Gastrocnemius medialis (tissue), 4 donors: Measurements from ENCODE around the gene CREB1. TPM values are rescaled to one million over a fixed set of nuclear protein-coding genes. Genes with fewer than 3 reads are reported as not detected.

Experiments used
- ATAC-seq, 2 donors: fragments of 150-250 bp; one replicate each; pipeline ENCODE4 v1.9.1; 2016
- DNase-seq, 2 donors: peaks; one replicate each; pipeline ENCODE4 v3.0.0-alpha.2; 2019
- H3K27ac ChIP-seq, 4 donors: fragments of 200-600 bp; sonication (generic); 1 replicate in 1 of 4; 2 replicates in 3 of 4; pipeline ENCODE4 v1.5.1; 2016 to 2018; ENCODE audit warnings: mild to moderate bottlenecking in 2 of 4, moderate library complexity in 1 of 4
- H3K27me3 ChIP-seq, 3 donors: fragments of 200-600 bp; sonication (generic) in 2 of 3; 1 replicate in 1 of 3; 2 replicates in 2 of 3; pipeline versions ENCODE4 v1.5.1 to v1.6.0; 2016 to 2019; ENCODE audit warnings: mild to moderate bottlenecking in 1 of 3, moderate library complexity in 1 of 3
- H3K36me3 ChIP-seq, 2 donors: fragments of 200-600 bp; sonication (generic) in 1 of 2; one replicate each; pipeline ENCODE4 v1.5.1; 2017 to 2018
- H3K4me1 ChIP-seq, 2 donors: fragments of 200-600 bp; sonication (generic) in 1 of 2; one replicate each; pipeline ENCODE4 v1.5.1; 2016 to 2017; ENCODE audit warnings: mild to moderate bottlenecking in 2 of 2
- H3K4me3 ChIP-seq, 4 donors: fragments of 200-600 bp; sonication (generic) in 3 of 4; 1 replicate in 1 of 4; 2 replicates in 3 of 4; pipeline ENCODE4 v1.5.1; 2016 to 2019; ENCODE audit warnings: mild to moderate bottlenecking in 2 of 4
- H3K9me3 ChIP-seq, 3 donors: fragments of 200-600 bp; sonication (generic) in 2 of 3; 1 replicate in 1 of 3; 2 replicates in 2 of 3; pipeline ENCODE4 v1.5.1; 2016 to 2019
- POLR2A ChIP-seq, 2 donors: fragments of 450-650 bp; IDR thresholded peaks; one replicate each; pipeline ENCODE4 v1.6.1; 2017; ENCODE audit warnings: antibody characterized with exemption in 2 of 2, mild to moderate bottlenecking in 2 of 2, moderate library complexity in 2 of 2
- in situ Hi-C, 4 donors: fragments of 200-750 bp; cut with MboI; loops; one replicate each; pipeline versions ENCODE4 v1.15.0 to v1.8.0; 2017; ENCODE audit warnings: low sequenced_read_pairs in 4 of 4
- intact Hi-C: fragments of 100-400 bp; cut with DNase I; formaldehyde crosslinking; loops from one replicate; pipeline ENCODE4 v1.15.1; 2023; ENCODE audit warnings: low total_unique reads
- total RNA-seq, 4 donors: library from RNA; depleted of rRNA; stranded (reverse); fragments of >200 nt; gene quantifications; one replicate each; pipeline versions ENCODE4 v1.1.0 to v1.2.3, GENCODE V29; 2016
- TF ChIP-seq, protein P1 (sequence below), 5 experiments: fragments of 450-650 bp in 3 of 5; fragments of 200-600 bp in 2 of 5; sonication (generic) in 2 of 5; IDR thresholded peaks in 4 of 5; conservative IDR thresholded peaks in 1 of 5; 1 replicate in 4 of 5; 2 replicates in 1 of 5; pipeline ENCODE4 v1.5.1; 2016 to 2019; ENCODE audit warnings: antibody characterized with exemption in 5 of 5, mild to moderate bottlenecking in 3 of 5, moderate library complexity in 3 of 5

CREB1 gene
- total RNA-seq, 4 donors from 2014 or later: 11.5 to 19.9 (median 19.8) TPM

GRCh38 chr2:207593277-207593676 lies 63.5 kb downstream of the CREB1 start:
- Histone ChIP-seq H3K9me3 (no peaks in the 10 kb centered on the region), H3K27ac (no peak overlapping the region), H3K4me3 (no peak overlapping the region), H3K36me3 (peaks cover 0 to 30% of the 10 kb centered on the region in 2 donors), H3K27me3 (no peaks in the 10 kb centered on the region), H3K4me1 (no peaks in the 10 kb centered on the region)
- intact Hi-C loops: no loop called here
- DNase-seq (no peak), ATAC-seq (no peak)
- in situ Hi-C loops: no loop called here
- no peak for TF ChIP-seq POLR2A (IDR thresholded peaks at IDR 0.05)
- TF ChIP-seq, protein P1, sequence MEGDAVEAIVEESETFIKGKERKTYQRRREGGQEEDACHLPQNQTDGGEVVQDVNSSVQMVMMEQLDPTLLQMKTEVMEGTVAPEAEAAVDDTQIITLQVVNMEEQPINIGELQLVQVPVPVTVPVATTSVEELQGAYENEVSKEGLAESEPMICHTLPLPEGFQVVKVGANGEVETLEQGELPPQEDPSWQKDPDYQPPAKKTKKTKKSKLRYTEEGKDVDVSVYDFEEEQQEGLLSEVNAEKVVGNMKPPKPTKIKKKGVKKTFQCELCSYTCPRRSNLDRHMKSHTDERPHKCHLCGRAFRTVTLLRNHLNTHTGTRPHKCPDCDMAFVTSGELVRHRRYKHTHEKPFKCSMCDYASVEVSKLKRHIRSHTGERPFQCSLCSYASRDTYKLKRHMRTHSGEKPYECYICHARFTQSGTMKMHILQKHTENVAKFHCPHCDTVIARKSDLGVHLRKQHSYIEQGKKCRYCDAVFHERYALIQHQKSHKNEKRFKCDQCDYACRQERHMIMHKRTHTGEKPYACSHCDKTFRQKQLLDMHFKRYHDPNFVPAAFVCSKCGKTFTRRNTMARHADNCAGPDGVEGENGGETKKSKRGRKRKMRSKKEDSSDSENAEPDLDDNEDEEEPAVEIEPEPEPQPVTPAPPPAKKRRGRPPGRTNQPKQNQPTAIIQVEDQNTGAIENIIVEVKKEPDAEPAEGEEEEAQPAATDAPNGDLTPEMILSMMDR (IDR thresholded peaks at IDR 0.05 in 4 of 5, conservative IDR thresholded peaks at IDR 0.05 in 1 of 5): no peak

- in situ Hi-C loops: no loop called here
Observed at GRCh38 chr2:207594264-207594663, 64.5 kb downstream of the CREB1 start.

DNA sequence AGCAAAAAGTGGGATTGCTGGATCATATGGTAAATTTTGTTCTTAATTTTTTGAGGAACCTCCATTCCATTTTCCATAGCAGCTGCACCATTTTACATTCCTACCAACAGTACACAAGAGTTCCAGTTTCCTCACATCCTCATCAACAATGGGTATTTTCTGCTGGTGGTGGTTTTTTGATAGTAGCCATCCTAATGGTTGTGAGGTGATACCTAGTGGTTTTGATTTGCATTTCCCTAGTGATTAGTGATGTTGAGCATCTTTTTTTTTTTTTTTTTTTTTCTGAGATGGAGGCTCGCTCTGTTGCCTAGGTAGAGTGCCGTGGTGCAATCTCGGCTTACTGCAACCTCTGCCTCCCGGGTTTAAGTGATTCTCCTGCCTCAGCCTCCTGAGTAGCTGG lies 65.0 kb downstream of the CREB1 start:
- in situ Hi-C loops: no loop called here
- no peaks in the 10 kb centered on the region for H3K27me3 ChIP-seq
- no peak for TF ChIP-seq POLR2A (IDR thresholded peaks at IDR 0.05)
- TF ChIP-seq, protein P1 (IDR thresholded peaks at IDR 0.05 in 4 of 5, conservative IDR thresholded peaks at IDR 0.05 in 1 of 5): no peak
- no peak for ATAC-seq
- H3K36me3 ChIP-seq: peaks cover 0 to 20% of the 10 kb centered on the region in 2 donors
- no peaks in the 10 kb centered on the region for H3K4me1 ChIP-seq
- no peak overlapping the region for H3K27ac ChIP-seq
- intact Hi-C loops: no loop called here
- no peak for DNase-seq
- H3K4me3 ChIP-seq: no peak overlapping the region
- H3K9me3 ChIP-seq: no peaks in the 10 kb centered on the region

More at GRCh38 chr2:207594264-207594663, 64.5 kb downstream of the CREB1 start:
- H3K27me3 ChIP-seq: no peaks in the 10 kb centered on the region
- intact Hi-C loops: no loop called here
- no peak overlapping the region for H3K27ac ChIP-seq
- no peaks in the 10 kb centered on the region for H3K4me1 ChIP-seq
- TF ChIP-seq POLR2A (IDR thresholded peaks at IDR 0.05): no peak
- TF ChIP-seq, protein P1 (IDR thresholded peaks at IDR 0.05 in 4 of 5, conservative IDR thresholded peaks at IDR 0.05 in 1 of 5): no peak
- no peaks in the 10 kb centered on the region for H3K9me3 ChIP-seq
- no peak for DNase-seq
- no peak for ATAC-seq
- H3K4me3 ChIP-seq: no peak overlapping the region
- H3K36me3 ChIP-seq: peaks cover 0 to 25% of the 10 kb centered on the region in 2 donors

GRCh38 chr2:207599636-207600035 lies 69.9 kb downstream of the CREB1 start:
- Histone ChIP-seq H3K27me3 (no peaks in the 10 kb centered on the region), H3K9me3 (no peaks in the 10 kb centered on the region), H3K4me3 (no peak overlapping the region), H3K36me3 (no peaks in the 10 kb centered on the region), H3K4me1 (no peaks in the 10 kb centered on the region), H3K27ac (no peak overlapping the region)
- in situ Hi-C loops: loop anchor here in 2 of 4 donors (25.0 kb wide), 2 partner anchors 438 to 663 kb away; partner anchors contain the start of genes IDH1 (in 1 of the 2), PIKFYVE (in 1 of the 2) and PLEKHM3 (in 1 of the 2)
- intact Hi-C loops: no loop called here
- TF ChIP-seq, protein P1 (IDR thresholded peaks at IDR 0.05 in 4 of 5, conservative IDR thresholded peaks at IDR 0.05 in 1 of 5): no peak
- TF ChIP-seq POLR2A (IDR thresholded peaks at IDR 0.05): no peak
- ATAC-seq (no peak), DNase-seq (no peak)

- DNase-seq (no peak), ATAC-seq (no peak)
- intact Hi-C loops (no loop called here), in situ Hi-C loops (loop anchor here in 2 of 4 donors (25.0 kb wide), 2 partner anchors 437 to 662 kb away; partner anchors contain the start of genes IDH1 (in 1 of the 2), PIKFYVE (in 1 of the 2) and PLEKHM3 (in 1 of the 2))
- no peak overlapping the region for H3K4me3 ChIP-seq
- TF ChIP-seq POLR2A (IDR thresholded peaks at IDR 0.05): no peak
- TF ChIP-seq, protein P1 (IDR thresholded peaks at IDR 0.05 in 4 of 5, conservative IDR thresholded peaks at IDR 0.05 in 1 of 5): no peak
- H3K36me3 ChIP-seq: no peaks in the 10 kb centered on the region
- H3K9me3 ChIP-seq: no peaks in the 10 kb centered on the region
- no peaks in the 10 kb centered on the region for H3K4me1 ChIP-seq
- no peak overlapping the region for H3K27ac ChIP-seq
- no peaks in the 10 kb centered on the region for H3K27me3 ChIP-seq
Observed at GRCh38 chr2:207600231-207600630, 70.5 kb downstream of the CREB1 start.
